Transverse colon (tissue), 3 donors: ENCODE data around the gene DNAH7.

ENCODE experiments used
- CTCF ChIP-seq, 5 experiments: fragments of 200-600 bp in 3 of 5; fragments of 450-650 bp in 2 of 5; sonication (generic) in 3 of 5; IDR thresholded peaks; 1 replicate in 2 of 5; 2 replicates in 3 of 5; pipeline ENCODE4 v1.5.1; 2016 to 2017; ENCODE audit warnings: antibody characterized with exemption in 5 of 5, inconsistent platforms in 3 of 5, mild to moderate bottlenecking in 2 of 5, moderate library complexity in 1 of 5
- EP300 ChIP-seq: sonication (generic); formaldehyde crosslinking; IDR thresholded peaks from one replicate; pipeline ENCODE4 v1.6.1; 2017; ENCODE audit warnings: antibody characterized with exemption, low read depth

- TF ChIP-seq CTCF (IDR thresholded peaks at IDR 0.05) (no peak), EP300 (no peak)
These were observed 237.4 kb downstream of the DNAH7 start for GRCh38 chr2:195830968-195831950.
